Activated CD4-positive, CD25-positive, alpha-beta regulatory T cell (primary cell): ENCODE measurements around the gene VCAN.

Source experiments
- DNase-seq, 4 experiments: peaks; one replicate each; lab custom pipeline; 2025; lab: John Stamatoyannopoulos, UW

Gene VCAN

GRCh38 chr5:83531661-83532060 lies 60.1 kb downstream of the VCAN start:
- DNase-seq = no peak

GRCh38 chr5:83538786-83539462 lies 67.4 kb downstream of the VCAN start:
- DNase-seq = no peak

- DNase-seq = no peak
These were observed 67.9 kb downstream of the VCAN start for GRCh38 chr5:83539463-83539790.

GRCh38 chr5:83540105-83540504 lies 68.6 kb downstream of the VCAN start:
- no peak for DNase-seq

GRCh38 chr5:83540783-83541182 lies 69.2 kb downstream of the VCAN start:
- DNase-seq = no peak

- DNase-seq = no peak
These were observed 71.3 kb downstream of the VCAN start for GRCh38 chr5:83542839-83543238.

- no peak for DNase-seq
These were observed 72.4 kb downstream of the VCAN start for GRCh38 chr5:83543898-83544297.

GRCh38 chr5:83547161-83547560 lies 75.6 kb downstream of the VCAN start:
- no peak for DNase-seq

- no peak for DNase-seq
These were observed 76.3 kb downstream of the VCAN start for GRCh38 chr5:83547889-83548288.

- DNase-seq = no peak
These were observed 77.0 kb downstream of the VCAN start for GRCh38 chr5:83548581-83548980.

- no peak for DNase-seq
These were observed 77.5 kb downstream of the VCAN start for GRCh38 chr5:83549076-83549475.

- no peak for DNase-seq
These were observed 78.1 kb downstream of the VCAN start for GRCh38 chr5:83549674-83550073.

GRCh38 chr5:83551821-83552220 lies 80.3 kb downstream of the VCAN start:
- DNase-seq = no peak

GRCh38 chr5:83552275-83552674 lies 80.7 kb downstream of the VCAN start:
- DNase-seq = no peak

GRCh38 chr5:83553000-83553486 lies 81.5 kb downstream of the VCAN start:
- DNase-seq = no peak

- no peak for DNase-seq
These were observed 82.6 kb downstream of the VCAN start for GRCh38 chr5:83554133-83554532.

- DNase-seq = no peak
These were observed 83.1 kb downstream of the VCAN start for GRCh38 chr5:83554686-83555085.

GRCh38 chr5:83555263-83555662 lies 83.7 kb downstream of the VCAN start:
- no peak for DNase-seq

- no peak for DNase-seq
These were observed 84.6 kb downstream of the VCAN start for GRCh38 chr5:83556190-83556589.

GRCh38 chr5:83559118-83559785 lies 87.7 kb downstream of the VCAN start:
- no peak for DNase-seq

GRCh38 chr5:83562071-83562606 lies 90.6 kb downstream of the VCAN start:
- DNase-seq = no peak

- no peak for DNase-seq
These were observed 91.4 kb downstream of the VCAN start for GRCh38 chr5:83562791-83563557.

GRCh38 chr5:83563631-83564030 lies 92.1 kb downstream of the VCAN start:
- DNase-seq = no peak
